DND-41 (cell line): ENCODE measurements around the gene KRTAP13-2.

ENCODE experiments used
- EZH2 ChIP-seq: IDR thresholded peaks from 3 replicates; pipeline ENCODE4 v1.6.1; 2012; ENCODE audit warnings: borderline replicate concordance, low read depth, mild to moderate bottlenecking, moderate library complexity, low read length, inconsistent platforms; ENCODE audit not compliant: severe bottlenecking
- TF ChIP-seq, protein P1 (sequence below): IDR thresholded peaks from 2 replicates; pipeline ENCODE4 v1.5.1; 2012; ENCODE audit warnings: borderline replicate concordance, low read length, moderate library complexity, mild to moderate bottlenecking; ENCODE audit not compliant: poor library complexity, severe bottlenecking; ENCODE audit errors: extremely low read depth

DNA sequence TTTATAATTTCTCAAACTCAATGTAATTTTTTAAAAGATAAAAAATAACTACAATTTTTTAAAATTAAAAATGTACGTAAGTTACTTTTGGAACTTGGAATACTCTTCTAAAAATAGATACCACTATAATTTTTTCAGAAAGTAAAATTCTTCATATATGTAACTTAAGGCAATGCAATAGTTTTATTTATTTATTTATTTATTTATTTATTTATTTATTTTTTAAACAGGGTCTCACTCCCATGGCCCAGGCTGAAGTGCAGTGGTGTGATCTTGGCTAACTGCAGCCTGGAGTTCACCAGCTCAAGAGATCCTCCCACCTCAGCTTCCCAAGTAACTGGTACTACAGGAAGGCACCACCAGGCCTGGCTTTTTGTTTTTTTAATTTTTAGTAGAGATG lies 20.5 kb downstream of the KRTAP13-2 start:
- TF ChIP-seq EZH2 = no peak
- TF ChIP-seq, protein P1, sequence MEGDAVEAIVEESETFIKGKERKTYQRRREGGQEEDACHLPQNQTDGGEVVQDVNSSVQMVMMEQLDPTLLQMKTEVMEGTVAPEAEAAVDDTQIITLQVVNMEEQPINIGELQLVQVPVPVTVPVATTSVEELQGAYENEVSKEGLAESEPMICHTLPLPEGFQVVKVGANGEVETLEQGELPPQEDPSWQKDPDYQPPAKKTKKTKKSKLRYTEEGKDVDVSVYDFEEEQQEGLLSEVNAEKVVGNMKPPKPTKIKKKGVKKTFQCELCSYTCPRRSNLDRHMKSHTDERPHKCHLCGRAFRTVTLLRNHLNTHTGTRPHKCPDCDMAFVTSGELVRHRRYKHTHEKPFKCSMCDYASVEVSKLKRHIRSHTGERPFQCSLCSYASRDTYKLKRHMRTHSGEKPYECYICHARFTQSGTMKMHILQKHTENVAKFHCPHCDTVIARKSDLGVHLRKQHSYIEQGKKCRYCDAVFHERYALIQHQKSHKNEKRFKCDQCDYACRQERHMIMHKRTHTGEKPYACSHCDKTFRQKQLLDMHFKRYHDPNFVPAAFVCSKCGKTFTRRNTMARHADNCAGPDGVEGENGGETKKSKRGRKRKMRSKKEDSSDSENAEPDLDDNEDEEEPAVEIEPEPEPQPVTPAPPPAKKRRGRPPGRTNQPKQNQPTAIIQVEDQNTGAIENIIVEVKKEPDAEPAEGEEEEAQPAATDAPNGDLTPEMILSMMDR = no peak
